Caco-2 (cell line): ENCODE results near the gene TTC13. TPM values are rescaled to one million over a fixed set of nuclear protein-coding genes. Genes with fewer than 3 reads are reported as not detected.

Source experiments
- BruUV-seq: library from RNA; stranded (reverse); fragments of 400-500 nt; replicated peaks from 2 replicates; lab custom pipeline; 2021; lab: Mats Ljungman, UMichigan
- CTCF ChIA-PET: fragments of 300-600 bp; sonication (Branson Sonifier 250); formaldehyde crosslinking; loops from one replicate; lab custom pipeline; 2022; ENCODE audit warnings: antibody characterized with exemption; lab: Charles Lee
- POLR2A ChIA-PET: fragments of 300-600 bp; sonication (Branson Sonifier 250); formaldehyde crosslinking; loops from one replicate; lab custom pipeline; 2022; ENCODE audit warnings: antibody characterized with exemption; lab: Charles Lee
- DNase-seq, 2 experiments: peaks; one replicate each; pipeline versions ENCODE4 v3.0.0 to v3.0.0-alpha.2; 2020 to 2022
- H3K27me3 ChIP-seq: replicated peaks from 2 replicates; pipeline ENCODE4 v1.6.0; 2011; ENCODE audit warnings: low read length; ENCODE audit not compliant: control insufficient read depth, insufficient read depth
- H3K36me3 ChIP-seq: 2 replicates; pipeline ENCODE4 v1.5.1; 2011; ENCODE audit warnings: low read length; ENCODE audit not compliant: control insufficient read depth, insufficient read depth
- H3K4me1 ChIP-seq: fragments of 250-450 bp; sonication (Bioruptor Pico); 2 replicates; pipeline ENCODE4 v1.5.1; 2020; ENCODE audit warnings: mild to moderate bottlenecking
- H3K4me3 ChIP-seq: 2 replicates; pipeline ENCODE4 v1.5.1; 2011; ENCODE audit warnings: low read depth, mild to moderate bottlenecking, control low read depth, low read length
- H3K9me3 ChIP-seq: fragments of 250-450 bp; sonication (Bioruptor Pico); 2 replicates; pipeline ENCODE4 v1.5.1; 2020; ENCODE audit warnings: mild to moderate bottlenecking, moderate library complexity
- H3K27ac Mint-ChIP-seq: one replicate; pipeline ENCODE4 v1.8.0; 2022; ENCODE audit warnings: mixed read lengths; ENCODE audit not compliant: unreplicated experiment
- H3K27me3 Mint-ChIP-seq: one replicate; pipeline ENCODE4 v1.8.0; 2022; ENCODE audit warnings: mixed read lengths; ENCODE audit not compliant: insufficient read depth, unreplicated experiment
- H3K36me3 Mint-ChIP-seq: one replicate; pipeline ENCODE4 v1.8.0; 2022; ENCODE audit warnings: mild to moderate bottlenecking, mixed read lengths; ENCODE audit not compliant: insufficient read depth, unreplicated experiment
- H3K4me1 Mint-ChIP-seq: one replicate; pipeline ENCODE4 v1.8.0; 2022; ENCODE audit warnings: low read depth, mixed read lengths; ENCODE audit not compliant: unreplicated experiment
- H3K4me3 Mint-ChIP-seq: one replicate; pipeline ENCODE4 v1.8.0; 2022; ENCODE audit warnings: mild to moderate bottlenecking, moderate library complexity, mixed read lengths; ENCODE audit not compliant: unreplicated experiment
- H3K9me3 Mint-ChIP-seq: one replicate; pipeline ENCODE4 v1.8.0; 2022; ENCODE audit warnings: mixed read lengths; ENCODE audit not compliant: unreplicated experiment
- intact Hi-C: fragments of 100-400 bp; cut with micrococcal nuclease; formaldehyde crosslinking; loops from one replicate; pipeline ENCODE4 v1.10.0; 2022; ENCODE audit not compliant: unreplicated experiment
- total RNA-seq: library from RNA; stranded (reverse); gene quantifications from 2 replicates; pipeline ENCODE4 v1.2.3, GENCODE V29; 2022
- TF ChIP-seq, protein P1 (sequence below), 2 experiments: fragments of 200-600 bp in 1 of 2; IDR thresholded peaks; 1 replicate in 1 of 2; 2 replicates in 1 of 2; pipeline versions ENCODE4 v1.5.1 to v1.8.0; 2011 to 2022; ENCODE audit warnings: antibody characterized with exemption in 1 of 2, control low read depth in 1 of 2, inconsistent platforms in 1 of 2, low read depth in 1 of 2, low read length in 1 of 2, mild to moderate bottlenecking in 1 of 2, moderate library complexity in 1 of 2; ENCODE audit not compliant: insufficient read depth in 1 of 2, severe bottlenecking in 1 of 2, unreplicated experiment in 1 of 2

Gene TTC13
- total RNA-seq, 1 experiment from 2014 or later: 57.6 TPM

GRCh38 chr1:230940848-230941247, 37.8 kb downstream of the TTC13 start:
- no TSS peak for BruUV-seq
- no peak for DNase-seq
- H3K27me3 Mint-ChIP-seq: no peaks in the 10 kb centered on the region
- Histone ChIP-seq H3K4me1 (peaks cover 50% of the 10 kb centered on the region), H3K4me3 (no peak overlapping the region), H3K27me3 (no peaks in the 10 kb centered on the region), H3K9me3 (no peaks in the 10 kb centered on the region), H3K36me3 (peaks cover 2% of the 10 kb centered on the region; the same call in 1 of the 2 replicates)
- no peak overlapping the region for H3K27ac Mint-ChIP-seq
- ChIA-PET POLR2A (interaction anchor here (0.6 kb wide), 1 partner anchor 30 kb away, joined by 7 read pairs; no protein-coding TSS in a partner anchor), CTCF (interaction anchor here (1.1 kb wide), 1 partner anchor 38 kb away, joined by 3 read pairs; the partner anchor contains the start of genes ARV1 and TTC13)
- no peaks in the 10 kb centered on the region for H3K9me3 Mint-ChIP-seq
- peaks cover 56% of the 10 kb centered on the region for H3K36me3 Mint-ChIP-seq
- TF ChIP-seq, protein P1, sequence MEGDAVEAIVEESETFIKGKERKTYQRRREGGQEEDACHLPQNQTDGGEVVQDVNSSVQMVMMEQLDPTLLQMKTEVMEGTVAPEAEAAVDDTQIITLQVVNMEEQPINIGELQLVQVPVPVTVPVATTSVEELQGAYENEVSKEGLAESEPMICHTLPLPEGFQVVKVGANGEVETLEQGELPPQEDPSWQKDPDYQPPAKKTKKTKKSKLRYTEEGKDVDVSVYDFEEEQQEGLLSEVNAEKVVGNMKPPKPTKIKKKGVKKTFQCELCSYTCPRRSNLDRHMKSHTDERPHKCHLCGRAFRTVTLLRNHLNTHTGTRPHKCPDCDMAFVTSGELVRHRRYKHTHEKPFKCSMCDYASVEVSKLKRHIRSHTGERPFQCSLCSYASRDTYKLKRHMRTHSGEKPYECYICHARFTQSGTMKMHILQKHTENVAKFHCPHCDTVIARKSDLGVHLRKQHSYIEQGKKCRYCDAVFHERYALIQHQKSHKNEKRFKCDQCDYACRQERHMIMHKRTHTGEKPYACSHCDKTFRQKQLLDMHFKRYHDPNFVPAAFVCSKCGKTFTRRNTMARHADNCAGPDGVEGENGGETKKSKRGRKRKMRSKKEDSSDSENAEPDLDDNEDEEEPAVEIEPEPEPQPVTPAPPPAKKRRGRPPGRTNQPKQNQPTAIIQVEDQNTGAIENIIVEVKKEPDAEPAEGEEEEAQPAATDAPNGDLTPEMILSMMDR (IDR thresholded peaks at IDR 0.05; ENCODE audit: insufficient read depth in 1 of 2, low read depth in 1 of 2, low read length in 1 of 2, severe bottlenecking in 1 of 2, unreplicated experiment in 1 of 2): no peak
- H3K4me1 Mint-ChIP-seq: peaks cover 23% of the 10 kb centered on the region
- intact Hi-C loops: no loop called here
- H3K4me3 Mint-ChIP-seq: no peak overlapping the region

DNA sequence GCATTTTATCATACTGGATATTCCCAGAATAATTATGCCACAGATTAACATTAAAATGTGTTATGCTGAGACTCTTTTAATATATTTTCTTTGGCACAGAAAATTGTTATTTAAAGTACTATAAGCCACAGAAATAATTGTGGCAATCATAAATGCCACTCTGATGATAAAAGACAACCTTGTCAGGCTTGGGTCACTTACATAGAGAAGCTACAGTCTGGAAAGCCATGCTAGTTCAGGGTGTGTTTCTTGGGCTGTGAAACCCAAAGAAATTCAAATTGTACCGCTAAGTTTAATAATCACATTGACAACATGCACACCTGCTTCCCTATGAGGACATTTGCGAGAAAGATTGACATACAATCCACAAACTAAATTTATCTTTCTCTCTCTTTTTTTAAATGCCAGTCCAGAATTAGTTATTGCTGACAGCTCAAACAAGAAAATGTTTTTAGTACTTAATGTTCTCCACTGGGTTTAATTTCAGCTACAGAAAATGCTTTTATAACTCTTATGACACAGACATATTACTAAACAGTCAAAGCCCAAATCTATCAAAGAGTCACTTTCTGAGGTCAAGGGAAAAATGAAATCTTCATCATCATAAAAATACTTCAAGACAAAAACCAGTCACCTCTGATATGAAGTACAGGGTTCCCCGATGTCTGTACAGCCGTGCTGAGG, 38.7 kb downstream of the TTC13 start:
- intact Hi-C loops: loop anchor here (1.0 to 2.0 kb wide), 4 partner anchors 9 to 279 kb away; partner anchors contain the start of gene ARV1
- no peaks in the 10 kb centered on the region for H3K9me3 Mint-ChIP-seq

DNA sequence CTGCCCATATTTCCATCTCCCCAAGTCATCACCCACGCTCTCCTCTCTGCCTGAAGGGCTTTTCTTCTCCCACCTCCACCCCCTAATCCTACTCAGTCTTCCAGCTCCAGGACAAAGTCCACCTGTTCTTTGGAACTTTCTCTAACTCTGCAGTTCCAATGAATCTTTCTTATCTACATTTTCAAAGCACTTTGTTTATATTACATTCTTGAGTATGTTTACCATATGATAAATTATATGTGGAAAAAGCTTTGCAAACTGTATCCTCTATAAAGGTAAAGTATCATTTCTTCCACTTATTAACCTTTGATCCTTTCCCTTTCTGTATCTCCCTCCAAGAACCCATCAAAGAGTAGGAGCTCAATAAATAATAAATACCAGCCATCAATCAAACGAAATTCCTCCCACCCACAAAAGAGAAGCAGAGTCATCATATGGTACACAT, 39.7 kb downstream of the TTC13 start:
- Histone ChIP-seq H3K4me3 (no peak overlapping the region), H3K27me3 (no peaks in the 10 kb centered on the region), H3K36me3 (peaks cover 2% of the 10 kb centered on the region; the same call in 1 of the 2 replicates), H3K9me3 (no peaks in the 10 kb centered on the region), H3K4me1 (peaks cover 50% of the 10 kb centered on the region)
- H3K4me3 Mint-ChIP-seq: peak overlapping the region; percentile 47
- peak overlapping the region; percentile 59 for H3K27ac Mint-ChIP-seq
- no TSS peak for BruUV-seq
- H3K36me3 Mint-ChIP-seq: peaks cover 45% of the 10 kb centered on the region
- H3K4me1 Mint-ChIP-seq: peaks cover 33% of the 10 kb centered on the region
- TF ChIP-seq, protein P1 (IDR thresholded peaks at IDR 0.05; ENCODE audit: insufficient read depth in 1 of 2, low read depth in 1 of 2, low read length in 1 of 2, severe bottlenecking in 1 of 2, unreplicated experiment in 1 of 2): no peak
- DNase-seq: peak; percentile 78 to 81
- H3K27me3 Mint-ChIP-seq: no peaks in the 10 kb centered on the region
- ChIA-PET POLR2A (interaction anchor here (0.6 to 1.4 kb wide), 7 partner anchors 10 to 108 kb away, joined by 3 to 8 read pairs (median 5); partner anchors contain the start of gene C1orf198), CTCF (interaction anchor here (0.7 to 1.8 kb wide), 7 partner anchors 10 to 399 kb away, joined by 3 to 13 read pairs (median 3); partner anchors contain the start of genes ARV1, EXOC8, SPRTN and TTC13)
- H3K9me3 Mint-ChIP-seq: no peaks in the 10 kb centered on the region
- intact Hi-C loops: loop anchor here (1.0 to 2.0 kb wide), 4 partner anchors 10 to 280 kb away; partner anchors contain the start of gene ARV1

More for the DNA sequence above, 38.7 kb downstream of the TTC13 start:
- Mint-ChIP-seq H3K4me1 (peaks cover 32% of the 10 kb centered on the region), H3K27me3 (no peaks in the 10 kb centered on the region), H3K27ac (no peak overlapping the region), H3K4me3 (no peak overlapping the region), H3K36me3 (peaks cover 53% of the 10 kb centered on the region)
- H3K27me3 ChIP-seq: no peaks in the 10 kb centered on the region
- no peaks in the 10 kb centered on the region for H3K9me3 ChIP-seq
- peaks cover 50% of the 10 kb centered on the region for H3K4me1 ChIP-seq
- POLR2A ChIA-PET: interaction anchor here (1.0 to 1.4 kb wide), 3 partner anchors 9 to 71 kb away, joined by 4 to 8 read pairs (median 6); partner anchors contain the start of gene C1orf198
- H3K4me3 ChIP-seq: no peak overlapping the region
- CTCF ChIA-PET: interaction anchor here (1.1 to 1.6 kb wide), 3 partner anchors 9 to 39 kb away, joined by 3 to 9 read pairs (median 3); partner anchors contain the start of genes ARV1 and TTC13
- TF ChIP-seq, protein P1 (IDR thresholded peaks at IDR 0.05; ENCODE audit: insufficient read depth in 1 of 2, low read depth in 1 of 2, low read length in 1 of 2, severe bottlenecking in 1 of 2, unreplicated experiment in 1 of 2): no peak
- BruUV-seq: no TSS peak
- no peak for DNase-seq
- peaks cover 2% of the 10 kb centered on the region; the same call in 1 of the 2 replicates for H3K36me3 ChIP-seq
